Femur (tissue), 1 donor: Measurements from ENCODE around the gene DUSP6.

ENCODE experiments used
- DNase-seq: peaks from one replicate; pipeline ENCODE4 v3.0.0-alpha.2; 2017

DUSP6 gene

DNA sequence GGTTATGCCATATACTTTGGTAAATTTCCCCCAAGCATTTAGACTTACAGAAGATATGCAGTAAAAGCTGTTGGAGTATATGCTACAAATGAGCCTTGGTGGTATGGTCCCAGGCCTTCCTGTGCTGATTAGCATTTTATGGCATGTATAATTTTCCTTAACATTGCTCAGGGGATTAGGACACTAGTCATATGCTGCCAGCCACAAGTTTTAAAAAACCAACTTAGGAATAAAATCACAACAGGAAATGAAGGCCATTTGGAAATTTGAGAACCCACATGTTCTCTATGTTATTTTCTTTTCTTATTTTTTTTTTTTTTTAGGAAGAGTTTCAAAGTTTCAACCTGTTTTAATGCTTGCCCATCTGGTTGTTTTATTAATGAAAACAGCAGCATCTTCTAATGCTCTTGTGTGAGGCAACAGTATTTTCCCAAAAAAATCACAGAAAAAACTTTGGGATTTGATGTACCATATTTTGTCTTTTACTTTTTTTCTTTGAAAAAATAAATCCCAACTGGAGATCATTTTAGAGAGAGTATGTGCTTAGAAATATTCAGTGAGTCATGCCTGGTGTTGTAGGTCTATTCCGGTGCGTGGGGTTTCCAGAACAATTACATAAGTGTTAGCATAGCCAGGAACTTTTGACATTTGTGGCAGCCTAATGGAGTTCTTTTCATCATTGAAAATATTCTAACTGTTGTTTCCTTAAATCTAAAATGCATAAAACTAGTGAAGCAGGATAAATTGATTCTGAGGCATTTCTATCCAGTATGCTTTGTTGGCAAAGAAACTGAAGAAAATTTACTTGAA is 21.7 kb upstream of the DUSP6 start:
- DNase-seq: no peak

DNA sequence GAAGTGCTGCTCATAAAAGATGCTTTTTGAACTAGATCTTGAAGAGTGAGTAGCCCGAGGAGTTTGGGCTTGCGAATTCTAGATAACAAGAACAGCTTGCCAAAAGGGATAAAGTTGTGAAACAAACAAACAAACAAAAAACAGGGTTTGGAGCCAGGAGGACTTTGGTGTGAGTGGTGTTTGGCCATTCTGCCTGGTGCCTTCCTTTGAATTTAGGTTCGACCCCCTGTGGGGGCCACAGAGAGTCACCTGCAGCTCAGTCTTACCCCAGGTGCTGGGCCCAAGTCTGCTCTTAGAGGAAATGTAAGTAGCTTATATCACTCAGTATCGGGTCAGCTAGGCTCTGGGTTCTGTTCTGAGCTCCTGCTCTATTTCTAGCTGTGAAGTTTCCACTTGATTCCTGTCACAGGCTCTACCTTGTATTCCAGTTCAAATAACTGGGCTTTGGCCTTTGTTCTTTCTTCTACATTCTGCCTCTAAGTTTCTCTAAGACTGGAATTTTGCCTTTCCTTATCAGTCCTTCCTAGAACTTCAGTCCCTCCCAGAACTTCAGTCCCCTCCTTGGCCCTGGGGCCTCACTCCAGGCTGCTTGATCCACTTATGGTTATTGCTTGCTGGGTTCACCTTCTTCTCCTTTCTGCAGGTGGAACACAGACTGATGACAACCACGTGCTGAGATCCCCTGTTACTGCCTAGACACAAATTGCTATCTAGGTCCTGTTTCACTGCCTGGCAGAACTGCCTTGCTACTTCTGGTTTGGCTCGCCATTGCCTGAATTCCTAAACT is 20.5 kb upstream of the DUSP6 start:
- DNase-seq: no peak

DNA sequence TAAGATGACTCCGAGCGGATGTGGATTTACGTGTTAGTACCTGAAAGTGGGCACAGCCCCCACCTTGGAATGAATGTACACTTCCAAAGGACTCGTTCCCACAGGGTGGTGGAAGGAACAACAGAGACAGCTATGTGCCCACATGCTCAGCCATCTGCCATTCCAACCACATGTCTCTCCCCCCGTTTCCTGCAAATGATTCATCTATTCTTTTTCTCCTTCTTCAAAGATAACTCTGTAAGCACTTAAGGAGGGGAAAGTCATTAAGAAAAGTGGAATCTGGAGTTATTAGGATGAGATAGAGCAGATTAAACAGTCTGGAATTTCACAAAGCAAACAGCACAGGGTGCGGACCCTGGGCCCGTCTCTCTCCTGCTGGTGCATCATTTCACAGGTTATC is 18.5 kb upstream of the DUSP6 start:
- DNase-seq: no peak

DNA sequence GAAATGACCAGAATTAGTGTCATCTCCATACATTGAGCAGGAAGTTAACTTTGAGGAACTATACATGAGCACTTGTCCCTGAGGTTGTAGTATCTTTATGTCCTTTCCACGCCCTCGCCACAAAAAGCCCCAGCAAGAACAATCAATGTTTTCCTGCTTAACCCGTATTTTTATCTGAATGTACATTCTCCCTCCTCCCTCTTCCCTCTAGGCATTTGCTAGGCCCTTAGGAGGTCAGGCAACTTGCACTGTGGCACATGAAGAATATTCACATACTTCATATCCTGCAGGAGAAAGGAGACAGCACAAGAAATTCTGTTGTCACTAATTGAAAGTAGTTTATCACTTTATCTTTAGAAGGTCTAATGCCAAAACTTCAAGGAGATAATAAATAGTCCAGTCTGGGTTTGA is 18.1 kb upstream of the DUSP6 start:
- no peak for DNase-seq

DNA sequence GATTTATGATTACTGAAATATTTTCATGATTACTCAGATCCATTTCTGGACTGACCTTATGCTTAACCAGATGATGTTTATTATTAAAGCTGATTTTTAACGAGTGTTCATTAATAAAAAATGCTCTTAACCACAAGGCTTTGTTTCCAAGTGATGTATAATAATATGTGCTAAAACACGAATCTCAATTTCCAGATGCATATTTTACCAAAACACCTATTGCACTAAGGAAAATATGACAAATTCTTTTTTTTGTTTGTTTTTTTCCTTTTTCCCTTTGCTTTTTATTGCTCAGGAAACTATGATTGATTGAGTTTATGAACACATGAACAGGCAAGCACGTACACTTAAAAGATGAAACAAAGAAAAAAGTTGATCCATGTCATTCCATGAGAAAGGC is 16.9 kb upstream of the DUSP6 start:
- no peak for DNase-seq

DNA sequence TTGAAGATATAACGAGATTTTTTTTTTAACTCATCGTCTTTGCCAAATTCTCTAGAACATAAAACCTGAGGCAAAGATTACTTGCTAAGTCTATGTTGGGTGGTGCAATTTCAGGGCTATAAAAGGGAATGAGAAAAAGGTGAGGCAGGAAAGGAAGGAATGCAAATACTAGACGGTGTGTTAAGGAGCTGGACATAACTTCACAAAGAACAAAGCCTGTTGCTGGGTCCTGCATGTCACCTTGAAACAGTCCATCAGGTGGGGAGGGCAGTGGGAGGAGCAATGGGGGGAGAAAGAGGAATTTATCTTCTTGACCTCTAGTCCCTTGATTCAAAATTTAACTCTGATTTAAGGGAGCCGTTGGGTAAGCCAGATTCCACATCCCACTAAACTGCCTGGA is 16.1 kb upstream of the DUSP6 start:
- DNase-seq: no peak

DNA sequence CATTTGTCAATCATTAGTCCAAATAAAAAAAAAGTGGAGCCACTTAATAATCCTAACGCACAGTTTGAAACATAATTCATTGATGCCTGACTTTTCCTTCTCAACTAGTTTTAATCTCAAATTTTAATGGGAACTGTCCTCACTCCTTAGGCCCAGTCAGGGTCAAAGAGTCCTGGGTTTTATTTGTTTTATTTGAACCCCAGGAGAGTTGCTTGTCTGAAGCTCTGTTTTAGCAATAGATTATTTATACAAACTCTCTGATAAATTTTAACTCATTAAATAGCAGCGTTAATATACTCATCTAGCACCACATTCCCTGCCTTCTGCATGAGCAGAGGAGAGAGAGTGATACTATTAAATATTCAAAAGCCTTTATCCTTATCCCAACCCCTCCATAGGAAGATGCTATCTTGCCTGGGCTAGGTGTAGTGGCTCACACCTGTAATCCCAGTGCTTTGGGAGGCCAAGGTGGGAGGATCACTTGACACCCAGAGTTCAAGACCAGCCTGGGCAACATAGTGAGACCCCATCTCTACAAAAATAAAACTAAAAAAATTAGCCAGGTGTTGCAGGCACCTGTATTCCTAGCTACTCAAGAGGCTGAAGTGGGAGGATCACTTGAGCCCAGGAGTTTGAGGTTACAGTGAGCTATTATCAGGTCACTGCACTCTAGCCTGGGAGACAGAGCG is 14.5 kb upstream of the DUSP6 start:
- no peak for DNase-seq

DNA sequence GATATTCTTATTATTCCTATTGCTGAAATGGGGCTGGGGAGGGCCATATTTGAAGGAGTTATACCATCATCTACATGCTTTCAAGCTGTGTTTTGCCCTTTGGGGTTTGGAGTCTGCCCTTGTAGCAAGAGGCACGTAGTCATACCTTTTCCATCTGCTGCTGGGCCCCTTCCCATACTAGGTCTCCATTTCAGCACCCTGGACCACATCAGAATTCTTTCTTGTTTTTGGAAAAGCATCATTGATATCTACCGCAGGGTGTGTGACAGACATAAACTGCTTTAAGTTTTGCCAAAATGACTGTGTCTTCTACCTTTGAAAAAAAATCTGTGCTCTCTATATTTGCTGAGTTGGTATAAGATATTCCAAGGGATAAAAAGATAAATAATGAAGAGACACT is 12.3 kb upstream of the DUSP6 start:
- DNase-seq: no peak

DNA sequence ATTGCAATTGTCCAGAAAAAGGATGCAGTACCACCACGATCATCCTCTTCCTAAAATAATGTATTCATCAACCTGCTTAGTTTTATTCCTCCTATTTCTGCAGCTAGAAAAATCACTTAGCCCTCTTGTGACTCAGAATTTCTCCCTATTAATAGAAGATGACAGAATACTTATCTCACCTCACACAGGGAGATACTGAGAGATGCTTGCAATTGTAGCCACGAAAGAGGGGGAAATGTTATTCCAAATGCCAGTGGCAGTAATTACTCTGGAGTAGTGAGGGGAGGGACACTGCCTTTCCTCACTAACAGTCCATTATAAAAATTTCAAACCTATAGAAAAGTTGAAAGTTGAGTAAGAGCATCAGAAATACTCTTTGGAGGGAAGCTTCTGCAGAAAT is 11.8 kb upstream of the DUSP6 start:
- no peak for DNase-seq

DNA sequence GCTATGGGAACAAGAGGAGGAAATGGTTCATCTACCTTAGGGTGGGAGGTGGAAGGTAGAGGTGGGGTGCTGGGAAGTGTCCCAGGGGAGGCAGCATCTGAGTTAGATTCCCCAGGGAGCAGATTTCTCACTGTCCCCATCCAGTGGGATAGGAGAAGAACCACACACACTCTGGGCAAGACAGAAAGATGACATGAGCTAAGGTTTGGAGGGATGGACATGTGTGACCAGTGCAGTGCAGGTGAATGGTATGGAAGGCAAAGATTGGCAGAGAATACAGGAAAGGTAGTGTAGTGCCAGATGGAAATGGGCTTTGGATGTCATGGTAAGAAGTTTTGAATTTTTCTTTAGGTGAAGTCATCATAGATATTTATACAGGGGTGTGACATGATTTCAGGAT is 11.3 kb upstream of the DUSP6 start:
- DNase-seq: no peak

DNA sequence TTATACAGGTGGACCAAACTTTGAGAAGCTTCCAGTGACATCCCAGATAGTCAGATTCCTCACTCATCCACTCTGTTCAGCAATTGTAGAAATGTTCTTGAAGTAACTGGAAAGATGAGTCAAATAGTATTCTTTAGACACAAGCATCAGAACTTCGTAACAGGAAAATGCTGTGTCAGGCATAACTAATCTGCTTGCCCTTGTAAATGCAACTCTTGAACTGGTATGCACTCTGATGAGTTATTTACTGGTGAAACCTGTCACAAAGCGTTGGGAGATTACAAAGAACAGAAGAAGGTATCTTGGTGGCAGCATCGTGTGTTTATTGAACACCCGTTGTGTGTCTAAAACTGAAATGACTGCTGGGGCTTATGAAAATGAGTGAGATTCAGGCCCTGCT is 10.8 kb upstream of the DUSP6 start:
- no peak for DNase-seq

DNA sequence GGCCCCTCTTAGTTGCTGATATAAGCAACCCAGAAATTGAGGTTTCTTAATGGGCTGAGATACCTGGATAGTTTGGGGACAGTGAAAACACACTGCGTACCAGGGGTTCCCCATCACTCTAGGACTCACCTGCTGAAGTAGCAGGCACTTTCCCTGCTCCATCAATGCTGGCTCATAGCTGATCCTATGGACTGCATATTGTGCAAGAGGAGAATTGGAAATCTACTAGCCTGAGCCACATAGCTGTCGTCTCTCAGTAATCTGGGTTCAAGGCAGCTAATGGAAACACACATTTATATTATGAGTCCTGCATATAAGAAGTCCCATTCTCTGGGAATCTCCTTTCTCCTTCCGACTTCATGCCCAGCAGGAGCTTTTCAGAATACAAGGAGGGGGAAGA is 7.3 kb upstream of the DUSP6 start:
- DNase-seq: no peak

DNA sequence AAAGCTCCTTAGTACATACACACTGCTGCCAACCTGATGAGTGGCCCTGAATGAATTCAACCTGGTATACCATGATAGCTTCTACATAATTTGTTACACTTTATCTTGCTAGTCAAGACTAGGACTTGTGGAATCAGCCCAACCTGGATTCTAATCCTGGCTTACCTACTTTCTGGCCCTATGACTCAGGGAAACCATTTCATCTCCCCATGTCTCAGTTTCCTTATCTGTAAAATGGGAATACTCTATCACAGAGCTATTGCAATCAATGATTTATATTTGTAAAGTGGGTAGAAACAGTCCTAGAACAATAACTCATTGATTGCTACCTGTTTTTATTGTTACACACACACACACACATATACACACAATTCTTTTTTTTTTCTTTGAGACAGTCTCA is 6.5 kb upstream of the DUSP6 start:
- DNase-seq: no peak

DNA sequence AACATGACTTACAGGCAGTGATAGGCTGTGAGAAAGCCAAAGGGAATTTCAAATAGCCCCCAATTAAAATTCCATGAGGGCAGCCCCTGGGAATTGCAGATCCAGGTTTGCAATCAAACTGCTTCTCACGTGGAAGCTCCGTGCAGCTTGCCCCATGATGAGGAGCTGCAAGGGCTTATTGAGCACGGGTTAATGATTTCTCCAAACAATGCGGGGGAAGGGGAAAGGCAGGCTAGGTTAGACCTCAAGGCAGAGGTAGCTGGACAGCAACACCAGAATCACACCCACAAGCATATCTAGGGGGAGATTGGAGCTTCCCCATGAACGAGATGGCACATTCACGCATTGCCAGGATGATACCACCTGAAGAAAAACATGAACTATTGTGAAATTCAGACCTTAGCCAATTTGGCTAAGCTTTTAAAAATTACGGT is 5.0 kb upstream of the DUSP6 start:
- DNase-seq: no peak

DNA sequence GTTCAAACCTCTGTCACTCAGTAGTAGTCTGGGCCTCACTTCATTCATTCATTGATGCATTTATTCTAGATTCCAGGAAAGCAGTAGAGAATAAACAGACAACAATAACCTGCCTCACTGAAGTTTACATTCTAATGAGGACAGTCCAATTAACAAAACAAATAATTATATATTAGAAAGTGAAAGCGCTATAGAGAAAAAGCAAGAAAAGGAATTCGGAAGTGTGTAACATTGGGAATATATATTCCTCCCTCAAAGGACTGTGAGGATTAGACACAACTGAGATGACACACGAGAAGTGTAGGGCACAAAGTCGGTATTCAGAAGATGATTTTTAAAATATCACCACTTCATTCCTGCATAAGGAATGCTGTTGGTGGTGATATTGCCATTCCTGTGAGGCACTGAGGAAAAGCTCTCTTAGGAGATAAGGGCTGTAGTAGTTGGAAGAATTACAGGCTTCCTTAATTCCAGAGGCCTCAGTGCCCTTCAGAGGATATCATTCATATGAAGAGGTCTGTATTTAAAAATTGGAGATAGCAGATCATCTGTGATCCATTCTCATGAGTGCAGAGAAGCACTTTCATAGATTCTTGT is 3.9 kb upstream of the DUSP6 start:
- DNase-seq: no peak

DNA sequence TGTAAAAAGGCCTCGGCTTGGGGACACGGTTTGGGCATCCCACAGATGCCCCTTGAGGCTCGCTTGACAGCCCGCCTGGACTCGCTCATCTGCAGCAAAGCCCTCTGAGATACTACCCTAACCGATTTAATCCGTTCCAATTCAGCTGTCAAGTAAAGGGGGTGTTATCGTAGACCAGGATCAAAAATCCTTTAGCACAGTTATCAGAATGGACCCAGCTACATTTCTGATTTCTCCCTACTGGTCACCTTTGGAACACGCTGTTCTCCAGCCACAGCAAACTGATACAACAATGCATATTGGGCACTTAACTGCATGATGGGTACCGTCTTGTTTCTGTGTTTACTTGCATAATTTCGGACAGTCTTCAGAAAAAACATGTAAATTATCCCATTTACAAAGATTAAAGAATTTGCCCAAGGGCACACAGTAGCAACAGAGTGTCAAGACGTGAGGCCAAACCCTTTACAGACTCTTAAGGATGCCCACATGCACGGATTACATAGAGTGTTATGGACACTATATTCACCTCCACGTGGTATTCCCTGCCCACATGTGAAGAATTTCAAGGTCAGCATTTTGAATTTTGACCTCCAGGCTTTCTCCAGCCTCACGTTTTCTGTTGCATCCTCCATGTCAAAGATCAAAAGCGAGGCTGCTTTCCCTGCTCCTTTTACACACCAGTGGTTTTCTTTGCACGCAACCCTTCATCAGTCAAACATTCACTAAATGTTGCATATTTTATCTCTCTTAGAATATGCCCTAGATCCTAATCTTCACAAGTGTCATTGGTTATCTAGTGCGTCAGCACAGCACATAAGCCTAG is 3.2 kb upstream of the DUSP6 start:
- DNase-seq: no peak

DNA sequence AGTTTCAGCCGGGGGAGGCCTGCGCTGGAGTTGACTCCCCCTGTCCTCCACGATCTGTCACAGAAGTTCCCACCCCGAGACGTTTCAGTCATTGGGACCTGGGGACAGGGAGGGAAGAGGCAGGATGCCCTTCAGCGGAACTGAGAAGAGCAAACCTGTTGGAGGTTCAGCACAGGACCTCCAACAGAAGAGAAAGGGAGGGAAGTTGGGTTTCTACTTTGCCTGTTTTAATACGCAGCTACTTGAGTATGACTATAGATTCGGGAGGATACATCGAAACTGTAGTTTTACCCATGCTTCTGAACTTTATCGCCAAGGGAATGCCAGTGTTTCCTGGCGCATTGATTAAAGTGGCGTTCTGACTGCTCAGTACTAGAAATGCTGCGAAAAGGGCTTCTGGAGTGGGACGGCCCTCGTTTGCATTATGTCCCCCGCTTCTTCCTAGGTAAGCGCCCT is 2.3 kb upstream of the DUSP6 start:
- DNase-seq: no peak

DNA sequence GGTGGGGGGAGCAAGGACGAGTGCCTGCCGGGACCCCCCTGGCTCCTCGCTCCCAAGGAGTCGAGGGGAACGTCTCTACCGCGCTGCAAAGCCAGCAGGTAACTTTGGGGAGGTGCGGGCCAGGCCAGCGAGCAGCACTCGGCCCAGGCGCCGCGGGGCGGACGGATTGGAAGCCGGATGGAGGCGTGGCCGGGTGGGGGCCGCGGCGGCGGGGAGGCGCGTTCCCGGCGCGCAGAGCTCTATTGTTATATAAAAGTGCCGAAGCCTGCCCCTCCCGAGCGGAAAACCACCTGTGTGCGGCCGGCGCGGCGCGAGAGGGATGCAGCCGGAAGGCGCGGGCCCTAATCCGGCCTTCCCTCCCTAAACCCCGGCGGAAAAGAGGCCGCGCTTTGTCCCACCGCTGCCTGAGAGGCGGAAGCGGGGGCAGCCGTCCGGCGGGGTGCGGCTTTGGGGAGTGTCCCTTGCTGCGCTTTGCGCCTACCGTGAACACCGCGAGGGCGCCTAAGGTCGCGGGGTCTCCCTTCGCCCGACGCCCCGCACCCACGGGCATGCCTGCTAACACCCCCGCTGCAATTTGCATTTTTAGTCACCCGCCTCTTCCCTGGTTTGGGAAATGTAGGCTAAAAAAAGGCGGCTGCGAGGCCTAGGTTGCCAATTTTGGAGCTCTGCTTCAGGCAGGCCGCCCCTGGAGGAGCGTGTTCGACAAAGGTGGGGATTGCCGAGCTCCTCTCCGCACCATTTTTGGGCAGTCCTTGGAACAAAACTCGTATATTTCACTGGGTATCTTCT is 1.7 kb upstream of the DUSP6 start:
- peak; percentile 81 for DNase-seq

DNA sequence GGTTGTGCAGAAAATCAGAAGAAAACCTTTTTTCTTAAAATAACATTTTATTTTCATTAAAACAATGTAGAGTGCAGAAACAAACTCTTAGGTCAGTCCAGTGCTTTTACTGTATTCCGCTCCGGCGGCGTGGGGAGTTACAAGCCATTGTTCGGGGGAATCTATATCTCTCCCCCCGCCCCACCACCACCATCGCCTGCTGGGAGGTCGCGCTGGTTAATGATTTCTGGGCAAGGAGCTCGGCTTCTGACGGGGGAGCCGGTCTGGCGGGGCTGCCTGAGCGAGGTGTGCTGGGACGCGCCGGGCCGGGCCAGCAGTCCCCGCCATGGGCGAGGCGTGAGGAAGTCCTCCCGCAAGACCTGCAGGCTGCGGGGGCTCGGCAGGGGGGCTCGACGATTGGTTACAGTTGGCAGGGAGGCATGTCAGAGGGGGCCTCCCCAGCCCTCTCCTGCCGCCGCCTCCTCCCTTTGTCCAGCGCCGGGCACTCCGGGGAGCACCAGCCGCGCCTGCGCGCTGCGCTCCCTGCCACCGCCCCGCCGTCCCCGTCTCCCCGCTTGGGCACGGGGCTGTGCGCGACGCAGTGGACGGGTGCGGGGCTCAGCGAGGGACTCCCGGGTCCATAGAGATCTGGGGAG is 1.0 kb upstream of the DUSP6 start:
- peak; percentile 83 for DNase-seq

DNA sequence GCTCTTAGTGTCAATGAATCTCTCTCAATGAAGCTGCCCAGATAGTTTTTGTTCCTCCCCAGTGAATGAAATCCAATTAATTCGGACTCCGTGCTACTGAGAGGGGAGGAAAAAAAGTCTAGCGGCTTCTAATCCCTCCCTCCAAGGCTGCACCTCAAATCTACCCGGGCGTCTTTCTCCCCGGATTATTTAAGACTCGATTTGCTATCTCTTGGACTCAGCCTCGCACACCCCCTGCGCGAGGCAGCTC is 134 bp downstream of the DUSP6 start:
- DNase-seq: no peak

DNA sequence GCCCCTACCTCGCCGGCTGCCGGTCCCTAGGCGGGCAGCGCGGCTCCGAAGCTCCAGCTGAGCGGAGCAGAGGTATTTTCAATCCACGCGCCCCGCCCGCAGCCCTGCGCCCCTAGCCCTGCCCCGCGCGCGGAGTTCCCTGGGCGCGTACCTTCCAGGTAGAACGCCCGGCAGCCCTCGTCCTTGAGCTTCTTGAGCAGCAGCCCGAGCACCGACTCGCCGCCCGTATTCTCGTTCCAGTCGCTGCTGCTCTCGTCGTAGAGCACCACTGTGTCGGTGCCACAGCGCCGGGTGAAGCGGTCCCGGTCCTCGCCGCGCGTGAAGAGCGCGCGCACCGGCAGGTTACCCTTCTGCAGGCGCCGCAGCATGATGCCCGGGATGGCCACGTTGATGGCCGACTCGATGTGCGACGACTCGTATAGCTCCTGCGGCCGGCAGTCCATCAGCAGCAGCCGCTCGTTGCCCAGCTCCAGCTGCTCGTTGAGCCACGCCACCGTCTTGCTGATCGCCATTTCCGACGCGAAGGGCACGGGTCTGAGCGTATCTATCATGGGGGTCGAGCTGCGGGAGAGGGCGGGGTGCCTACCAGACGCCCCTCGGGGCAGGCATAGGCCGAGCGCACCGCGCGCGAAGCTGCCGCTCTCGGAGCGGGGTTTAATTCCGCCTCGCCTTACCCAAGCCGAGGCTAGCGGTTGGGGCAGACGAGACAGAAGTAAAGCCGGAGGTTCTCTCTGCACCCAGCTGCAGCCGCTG is 636 bp downstream of the DUSP6 start:
- no peak for DNase-seq
